NCI-H1694 treated with DMSO at 0.1 percent for 48 hours (cell line): ENCODE measurements around the gene MYRIP.

ENCODE experiments used
- DNase-seq: peaks from one replicate; lab custom pipeline; 2025; lab: John Stamatoyannopoulos, UW

The MYRIP gene

GRCh38 chr3:40190056-40190455 lies 380.6 kb downstream of the MYRIP start:
- DNase-seq = no peak

DNA sequence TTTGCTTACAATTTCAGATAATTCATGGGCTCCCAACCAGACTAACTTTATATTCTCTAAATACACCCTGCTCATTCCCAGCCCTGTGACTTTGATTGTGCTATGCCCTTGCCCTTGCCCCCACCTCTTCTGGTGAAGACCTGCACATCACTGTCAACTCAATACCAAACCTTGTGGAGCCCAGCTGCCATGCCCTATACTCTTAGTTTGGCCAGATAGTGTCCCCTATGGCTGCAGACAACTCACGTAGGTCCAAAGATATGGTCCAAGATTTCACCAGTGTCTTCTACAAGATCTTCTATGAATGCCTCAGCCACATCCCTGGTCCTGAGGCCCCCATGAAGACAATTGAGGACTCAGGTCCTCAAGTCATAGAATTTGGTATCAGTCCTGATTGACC lies 381.8 kb downstream of the MYRIP start:
- no peak for DNase-seq

- peak; percentile 1 for DNase-seq
Measured at GRCh38 chr3:40191850-40192448, 382.5 kb downstream of the MYRIP start.

- DNase-seq = no peak
Measured at GRCh38 chr3:40192628-40193027, 383.2 kb downstream of the MYRIP start.

- DNase-seq = no peak
Measured at GRCh38 chr3:40196966-40197365, 387.6 kb downstream of the MYRIP start.

DNA sequence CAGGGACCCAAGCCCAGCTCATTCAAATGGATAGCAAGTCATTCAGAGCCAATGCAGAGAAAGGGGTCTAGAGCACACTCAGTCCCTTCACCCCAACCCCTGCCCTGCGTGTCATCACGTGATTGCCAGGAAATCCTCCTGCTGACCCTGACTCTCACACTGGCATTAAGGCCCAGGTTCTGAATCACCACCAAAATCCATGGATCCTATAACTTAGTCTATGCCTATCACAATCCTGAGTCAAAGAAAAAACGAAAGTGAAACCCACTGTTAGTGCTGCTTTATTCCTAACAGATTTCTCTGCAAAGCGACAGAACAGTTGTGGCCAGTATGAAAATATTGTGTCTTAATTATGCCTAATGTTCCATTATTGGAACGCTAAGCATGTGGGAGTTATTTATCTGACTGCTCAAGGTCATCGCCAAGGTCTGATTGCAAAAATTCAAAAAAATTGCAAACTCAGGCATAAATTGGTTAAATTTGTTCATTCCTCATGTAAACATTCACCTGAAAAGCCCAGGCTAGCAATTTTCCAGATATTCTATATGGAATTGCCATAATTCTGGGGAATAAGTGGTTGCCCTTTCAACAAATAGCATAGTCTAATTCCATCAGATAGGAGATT lies 391.4 kb downstream of the MYRIP start:
- DNase-seq = no peak

GRCh38 chr3:40201770-40202169 lies 392.4 kb downstream of the MYRIP start:
- no peak for DNase-seq

GRCh38 chr3:40206522-40206921 lies 397.1 kb downstream of the MYRIP start:
- DNase-seq = no peak

DNA sequence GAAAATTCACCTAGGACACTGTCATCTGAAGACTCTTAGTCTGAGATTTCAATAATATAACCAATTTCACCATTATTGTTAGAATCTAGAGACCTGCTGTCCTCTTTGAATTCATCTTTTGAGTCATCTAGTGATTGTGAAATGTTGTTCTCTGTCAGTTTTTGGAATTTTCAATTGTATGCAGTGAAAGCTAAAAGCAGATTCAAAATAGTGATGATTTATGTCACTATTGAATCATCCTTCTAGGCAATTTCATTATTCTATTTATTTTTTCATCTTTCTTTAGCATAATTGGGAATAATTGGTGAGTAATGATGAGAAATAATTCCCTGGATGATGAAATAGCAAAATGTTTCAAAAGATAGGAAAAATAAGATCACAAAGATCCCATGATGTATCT lies 398.4 kb downstream of the MYRIP start:
- no peak for DNase-seq

- DNase-seq = no peak
Measured at GRCh38 chr3:40208251-40208650, 398.8 kb downstream of the MYRIP start.

DNA sequence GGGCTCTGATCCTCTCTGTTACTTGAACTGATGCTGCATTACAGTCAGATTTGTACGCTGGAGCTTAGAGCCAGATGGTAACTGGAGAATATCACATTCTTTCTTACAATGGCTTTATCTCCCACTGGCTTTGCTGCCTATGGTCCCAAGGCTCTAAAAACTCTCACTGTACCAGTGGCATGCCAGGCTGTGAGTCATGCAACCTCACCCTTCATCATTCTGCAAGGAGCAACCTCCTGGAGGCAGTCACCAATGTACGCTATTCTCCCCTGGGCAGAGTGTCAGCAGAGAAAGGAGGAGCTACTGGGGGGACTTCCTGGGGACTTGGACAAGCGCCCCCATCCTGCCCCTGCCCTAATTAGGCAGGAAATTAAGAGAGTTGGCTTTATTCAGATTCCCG lies 402.2 kb downstream of the MYRIP start:
- no peak for DNase-seq

- no peak for DNase-seq
Measured at GRCh38 chr3:40213556-40213955, 404.1 kb downstream of the MYRIP start.

DNA sequence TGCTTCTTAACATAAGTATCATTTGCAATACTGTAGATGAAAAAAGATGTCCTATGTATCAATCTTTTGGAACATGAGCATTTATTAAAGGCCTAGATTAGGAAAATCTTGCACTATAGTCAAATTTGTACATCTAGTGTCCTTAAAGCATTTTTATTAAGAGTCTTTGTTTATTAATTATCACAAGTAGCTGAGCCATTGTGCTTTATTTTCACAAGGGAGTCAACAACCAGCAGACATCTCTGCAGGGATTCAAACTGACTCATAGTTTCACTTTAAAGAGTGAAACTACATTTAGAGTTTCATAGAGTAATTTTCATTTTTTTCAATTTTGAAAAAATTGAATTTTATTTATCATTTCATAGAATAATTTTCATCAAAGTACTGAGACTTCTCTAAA lies 405.6 kb downstream of the MYRIP start:
- no peak for DNase-seq

- no peak for DNase-seq
Measured at GRCh38 chr3:40216471-40216870, 407.1 kb downstream of the MYRIP start.

GRCh38 chr3:40223856-40224255 lies 414.4 kb downstream of the MYRIP start:
- no peak for DNase-seq

GRCh38 chr3:40224796-40225515 lies 415.5 kb downstream of the MYRIP start:
- DNase-seq = no peak

GRCh38 chr3:40226636-40227035 lies 417.2 kb downstream of the MYRIP start:
- DNase-seq = no peak

GRCh38 chr3:40228792-40229350 lies 419.5 kb downstream of the MYRIP start:
- no peak for DNase-seq

DNA sequence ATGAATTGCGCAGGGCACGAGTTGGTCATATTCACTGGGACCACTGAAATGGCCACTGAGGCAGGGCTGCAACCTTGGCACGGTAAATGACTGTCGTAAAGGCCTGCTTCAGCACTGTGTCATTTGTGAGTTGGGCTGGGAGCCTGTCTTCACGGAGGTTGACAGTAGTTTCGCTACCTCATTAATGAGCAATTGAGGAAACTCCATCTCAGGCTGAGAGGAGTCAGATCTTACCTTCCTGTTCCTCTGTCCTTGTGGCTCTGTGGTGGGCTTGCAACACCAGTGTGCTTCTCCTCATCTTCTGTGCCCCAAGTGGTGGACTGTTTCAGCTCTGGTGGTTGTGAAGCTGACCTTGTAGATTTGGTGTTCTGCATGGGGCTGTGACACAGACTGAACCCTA lies 420.0 kb downstream of the MYRIP start:
- DNase-seq = no peak

DNA sequence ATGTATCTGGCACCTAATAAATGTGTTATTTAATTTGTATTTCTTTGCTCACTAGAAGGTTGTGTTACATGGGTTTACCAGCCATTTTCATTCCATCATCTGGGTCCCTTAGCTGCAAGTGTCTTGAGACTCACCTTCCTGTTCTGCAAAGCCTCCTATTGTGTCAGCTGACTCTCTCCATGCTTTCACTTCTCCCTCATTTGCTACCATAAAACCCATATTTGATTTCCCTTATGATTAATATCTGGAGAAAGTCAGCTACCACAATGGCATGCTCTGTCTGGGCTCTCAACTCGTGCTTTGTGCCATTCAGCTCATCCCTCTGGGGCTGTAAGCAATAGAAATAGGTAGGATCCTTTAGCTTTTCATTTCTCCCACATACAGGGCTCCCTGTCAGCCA lies 420.6 kb downstream of the MYRIP start:
- DNase-seq = no peak

DNA sequence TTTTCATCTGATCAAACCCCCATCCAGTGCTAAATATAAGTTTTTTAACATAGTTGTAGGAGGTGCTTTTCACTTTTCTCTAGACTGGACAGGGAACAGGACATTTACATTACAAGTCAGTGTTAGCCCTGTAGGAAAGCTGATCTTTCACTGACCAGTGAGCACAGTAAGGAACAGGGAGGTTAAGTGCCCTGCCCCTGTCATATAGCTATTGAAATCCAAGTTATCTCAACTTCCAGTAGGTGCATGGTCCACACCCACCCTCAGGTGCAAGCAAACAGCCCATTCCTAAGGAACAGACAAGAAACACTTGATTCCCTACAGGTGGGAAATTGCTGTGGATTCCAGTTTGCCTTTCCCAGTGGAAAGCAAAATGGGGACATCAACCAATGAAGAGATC lies 421.0 kb downstream of the MYRIP start:
- DNase-seq = no peak

- DNase-seq = no peak
Measured at GRCh38 chr3:40232626-40233025, 423.2 kb downstream of the MYRIP start.

- no peak for DNase-seq
Measured at GRCh38 chr3:40237159-40237558, 427.8 kb downstream of the MYRIP start.
